Kidney epithelial cell (primary cell): ENCODE results near the gene PDE6H. TPM values are rescaled to one million over a fixed set of nuclear protein-coding genes. Genes with fewer than 3 reads are reported as not detected.

Experiments
- DNase-seq: peaks from one replicate; pipeline ENCODE4 v3.0.0-alpha.2; 2010; ENCODE audit warnings: low read depth
- H3K27me3 ChIP-seq: 2 replicates; pipeline ENCODE4 v1.6.0; 2011; ENCODE audit warnings: low read length; ENCODE audit not compliant: control insufficient read depth, insufficient read depth
- H3K36me3 ChIP-seq: 2 replicates; pipeline ENCODE4 v1.5.1; 2011; ENCODE audit warnings: low read length; ENCODE audit not compliant: control insufficient read depth, insufficient read depth
- H3K4me3 ChIP-seq: 2 replicates; pipeline ENCODE4 v1.5.1; 2011; ENCODE audit warnings: low read depth, mild to moderate bottlenecking, control low read depth, low read length
- total RNA-seq: library from RNA; depleted of rRNA; stranded (reverse); fragments of >200 nt; gene quantifications from 2 replicates; pipeline ENCODE4 v1.2.3, GENCODE V29; 2015
- TF ChIP-seq, protein P1 (sequence below): IDR thresholded peaks from 2 replicates; pipeline ENCODE4 v1.5.1; 2011; ENCODE audit warnings: mild to moderate bottlenecking, moderate library complexity, low read length, control low read depth, inconsistent platforms; ENCODE audit not compliant: insufficient read depth, poor library complexity, severe bottlenecking

The PDE6H gene
- not detected in 2 replicates for total RNA-seq

GRCh38 chr12:14972816-14973215 lies at the start of gene PDE6H:
TSS of gene PDE6H (plus strand) at chr12:14973042. CDS start at chr12:14978013, 4,971 bp downstream.
- H3K4me3 ChIP-seq, result no peak within 1 kb of the TSS
- no peaks in the 10 kb centered on the region for H3K36me3 ChIP-seq
- no peaks in the 10 kb centered on the region for H3K27me3 ChIP-seq
- TF ChIP-seq, protein P1, sequence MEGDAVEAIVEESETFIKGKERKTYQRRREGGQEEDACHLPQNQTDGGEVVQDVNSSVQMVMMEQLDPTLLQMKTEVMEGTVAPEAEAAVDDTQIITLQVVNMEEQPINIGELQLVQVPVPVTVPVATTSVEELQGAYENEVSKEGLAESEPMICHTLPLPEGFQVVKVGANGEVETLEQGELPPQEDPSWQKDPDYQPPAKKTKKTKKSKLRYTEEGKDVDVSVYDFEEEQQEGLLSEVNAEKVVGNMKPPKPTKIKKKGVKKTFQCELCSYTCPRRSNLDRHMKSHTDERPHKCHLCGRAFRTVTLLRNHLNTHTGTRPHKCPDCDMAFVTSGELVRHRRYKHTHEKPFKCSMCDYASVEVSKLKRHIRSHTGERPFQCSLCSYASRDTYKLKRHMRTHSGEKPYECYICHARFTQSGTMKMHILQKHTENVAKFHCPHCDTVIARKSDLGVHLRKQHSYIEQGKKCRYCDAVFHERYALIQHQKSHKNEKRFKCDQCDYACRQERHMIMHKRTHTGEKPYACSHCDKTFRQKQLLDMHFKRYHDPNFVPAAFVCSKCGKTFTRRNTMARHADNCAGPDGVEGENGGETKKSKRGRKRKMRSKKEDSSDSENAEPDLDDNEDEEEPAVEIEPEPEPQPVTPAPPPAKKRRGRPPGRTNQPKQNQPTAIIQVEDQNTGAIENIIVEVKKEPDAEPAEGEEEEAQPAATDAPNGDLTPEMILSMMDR, result no peak
- DNase-seq, result no peak

GRCh38 chr12:14923944-14924343 lies 48.9 kb upstream of the PDE6H start:
- Histone ChIP-seq H3K27me3 (no peaks in the 10 kb centered on the region), H3K36me3 (no peaks in the 10 kb centered on the region), H3K4me3 (no peak overlapping the region)
- no peak for DNase-seq
- TF ChIP-seq, protein P1, result no peak

- H3K36me3 ChIP-seq, result no peaks in the 10 kb centered on the region
- TF ChIP-seq, protein P1, result no peak
These were observed 48.3 kb upstream of the PDE6H start for GRCh38 chr12:14924541-14924940.

DNA sequence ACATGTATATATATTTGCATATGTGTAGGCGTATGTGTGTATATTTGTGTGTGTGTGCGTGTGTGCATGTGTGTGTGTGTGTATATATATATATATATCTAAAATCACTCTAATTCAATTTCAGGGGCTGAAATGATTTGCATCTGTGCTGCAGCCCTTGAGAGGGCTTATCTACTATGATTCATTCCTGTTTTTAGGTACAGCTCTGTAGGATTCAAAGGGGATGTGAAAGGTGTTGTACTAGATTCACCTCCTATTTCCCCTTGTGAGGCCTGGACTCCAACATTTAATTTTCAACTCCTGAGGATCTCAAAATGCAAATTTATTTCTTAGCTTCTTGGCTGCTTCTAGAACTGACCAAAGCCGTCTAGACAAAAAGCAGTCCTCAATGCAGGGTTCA lies 45.6 kb upstream of the PDE6H start:
- H3K4me3 ChIP-seq, result no peak overlapping the region
- no peaks in the 10 kb centered on the region for H3K36me3 ChIP-seq

More at GRCh38 chr12:14924541-14924940, 48.3 kb upstream of the PDE6H start:
- Histone ChIP-seq H3K4me3 (no peak overlapping the region), H3K27me3 (no peaks in the 10 kb centered on the region)
- no peak for DNase-seq

GRCh38 chr12:14928931-14929330 lies 43.9 kb upstream of the PDE6H start:
- Histone ChIP-seq H3K4me3 (no peak overlapping the region), H3K36me3 (no peaks in the 10 kb centered on the region), H3K27me3 (no peaks in the 10 kb centered on the region)
- TF ChIP-seq, protein P1, result no peak
- DNase-seq, result no peak

More for the DNA sequence above, 45.6 kb upstream of the PDE6H start:
- DNase-seq, result no peak
- no peaks in the 10 kb centered on the region for H3K27me3 ChIP-seq
- TF ChIP-seq, protein P1, result no peak

- DNase-seq, result no peak
- Histone ChIP-seq H3K27me3 (no peaks in the 10 kb centered on the region), H3K36me3 (no peaks in the 10 kb centered on the region), H3K4me3 (no peak overlapping the region)
- TF ChIP-seq, protein P1, result no peak
These were observed 42.5 kb upstream of the PDE6H start for GRCh38 chr12:14930299-14930698.
